Measurements from ENCODE around the gene GALK2. TPM values are rescaled to one million over a fixed set of nuclear protein-coding genes. Genes with fewer than 3 reads are reported as not detected.

The GALK2 gene
- total RNA-seq, 2 experiments from 2014 or later, result 11.5 to 11.9 TPM

DNA sequence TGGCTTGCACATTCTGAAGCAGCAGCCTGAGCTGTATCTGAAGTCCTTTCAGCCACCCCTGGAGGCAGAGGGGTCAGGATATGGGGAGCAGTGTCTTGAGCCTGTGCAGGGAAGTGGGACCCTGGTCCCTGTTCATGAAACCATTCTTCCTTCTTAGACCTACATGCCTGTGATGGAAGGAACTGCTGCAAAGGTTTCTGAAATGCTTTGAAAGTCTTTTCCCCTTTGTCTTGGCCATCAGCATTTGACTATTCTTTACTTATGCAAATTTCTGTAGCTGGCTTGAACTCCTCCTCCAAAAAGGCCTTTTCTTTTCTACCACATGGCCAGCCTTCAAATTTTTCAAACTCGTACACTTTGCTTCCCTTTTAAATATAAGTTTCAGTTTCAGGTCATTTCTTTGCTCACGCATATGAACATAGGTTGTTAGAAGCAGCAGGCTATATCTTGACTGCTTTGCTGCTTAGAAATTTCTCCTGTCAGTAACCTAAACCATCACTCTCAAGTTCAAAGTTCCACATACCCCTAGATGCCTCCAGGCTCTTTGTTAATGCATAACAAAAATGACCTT is 62.3 kb downstream of the GALK2 start:
- intact Hi-C loops (cut with DNase I, micrococcal nuclease), result loop anchor here in 1 of 2 experiments (10.0 kb wide), 2 partner anchors 772 to 1082 kb away; no protein-coding TSS in a partner anchor
- ATAC-seq (ENCODE audit: poor library complexity), result no peak
- Histone ChIP-seq H3K9me3 (ENCODE audit: control insufficient read depth in 1 of 2, insufficient read depth in 1 of 2, low read length in 2 of 2) (peaks cover 0 to 8% of the 10 kb centered on the region in 2 experiments), H3K4me3 (ENCODE audit: low read length) (no peak overlapping the region), H3K36me3 (ENCODE audit: insufficient read depth, low read length) (peaks cover 3% of the 10 kb centered on the region), H3K27ac (ENCODE audit: low read depth in 1 of 2, low read length in 2 of 2) (no peak overlapping the region), H3K27me3 (ENCODE audit: control insufficient read depth in 1 of 2, insufficient read depth in 2 of 2, low read length in 2 of 2) (no peaks in the 10 kb centered on the region), H3K4me1 (ENCODE audit: insufficient read depth, low read length) (no peaks in the 10 kb centered on the region)
- Mint-ChIP-seq H3K4me1 (ENCODE audit: low read depth) (peaks cover 28% of the 10 kb centered on the region), H3K27ac (no peak overlapping the region), H3K36me3 (ENCODE audit: low read depth) (peaks cover 86% of the 10 kb centered on the region), H3K27me3 (no peaks in the 10 kb centered on the region), H3K9me3 (peaks cover 6% of the 10 kb centered on the region), H3K4me3 (no peak overlapping the region)
- POLR2A ChIA-PET, result no interaction called here
- no peak for TF ChIP-seq CTCF (IDR thresholded peaks at IDR 0.05)
- CTCF ChIA-PET, result no interaction called here
- DNase-seq, result no peak

DNA sequence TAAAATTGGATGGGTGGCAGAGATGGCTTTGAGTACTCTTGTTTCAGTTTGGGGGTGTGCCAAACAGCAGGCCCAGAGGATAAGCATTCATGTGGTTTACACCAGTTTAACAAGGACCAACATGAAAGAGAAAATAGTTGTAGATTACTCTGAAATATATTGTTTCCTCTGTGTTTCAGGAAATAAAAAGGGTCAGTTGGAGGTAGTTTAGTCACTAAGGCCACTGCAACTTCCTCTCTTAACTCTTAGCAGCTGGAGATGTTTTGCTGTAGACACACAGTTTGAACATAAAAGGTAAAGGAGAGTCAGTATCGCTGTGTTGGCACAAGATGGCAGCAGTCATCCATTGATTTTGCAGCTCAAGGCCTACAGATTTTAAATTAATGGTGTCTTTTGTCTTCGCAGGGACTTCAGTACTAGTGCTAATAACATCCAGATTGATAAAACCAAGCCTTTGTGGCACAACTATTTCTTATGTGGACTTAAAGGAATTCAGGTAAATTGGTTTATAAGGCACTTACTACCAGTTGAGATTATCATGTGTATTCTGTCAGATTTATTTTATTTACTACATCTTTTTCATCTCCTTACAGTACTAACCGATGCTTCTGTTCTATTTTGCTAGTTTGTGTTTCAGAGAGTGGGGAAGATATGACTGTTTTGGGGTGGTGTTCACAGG is 65.5 kb downstream of the GALK2 start:
- Mint-ChIP-seq H3K36me3 (ENCODE audit: low read depth) (peaks cover 65% of the 10 kb centered on the region), H3K4me1 (ENCODE audit: low read depth) (peaks cover 14% of the 10 kb centered on the region), H3K27me3 (no peaks in the 10 kb centered on the region), H3K9me3 (no peaks in the 10 kb centered on the region), H3K4me3 (no peak overlapping the region), H3K27ac (peak overlapping the region; percentile 3)
- DNase-seq (peak; percentile 7 to 70 (median 25)), ATAC-seq (ENCODE audit: poor library complexity) (peak; percentile 59)
- POLR2A ChIA-PET, result interaction anchor here (0.6 to 1.0 kb wide), 2 partner anchors 80 to 506 kb away, joined by 3 read pairs; partner anchors contain the start of gene COPS2
- Histone ChIP-seq H3K27ac (ENCODE audit: low read depth in 1 of 2, low read length in 2 of 2) (no peak overlapping the region), H3K4me1 (ENCODE audit: insufficient read depth, low read length) (no peaks in the 10 kb centered on the region), H3K36me3 (ENCODE audit: insufficient read depth, low read length) (peaks cover 20% of the 10 kb centered on the region), H3K4me3 (ENCODE audit: low read length) (no peak overlapping the region), H3K9me3 (ENCODE audit: control insufficient read depth in 1 of 2, insufficient read depth in 1 of 2, low read length in 2 of 2) (no peaks in the 10 kb centered on the region), H3K27me3 (ENCODE audit: control insufficient read depth in 1 of 2, insufficient read depth in 2 of 2, low read length in 2 of 2) (no peaks in the 10 kb centered on the region)
- intact Hi-C loops (cut with DNase I, micrococcal nuclease), result loop anchor here (1.0 to 10.0 kb wide), 5 partner anchors 186 to 1079 kb away; no protein-coding TSS in a partner anchor
- TF ChIP-seq CTCF (IDR thresholded peaks at IDR 0.05), result peak; percentile 52
- CTCF ChIA-PET, result interaction anchor here (1.0 to 1.7 kb wide), 4 partner anchors 11 to 1080 kb away, joined by 4 to 8 read pairs (median 4); no protein-coding TSS in a partner anchor

- ATAC-seq (ENCODE audit: poor library complexity) (no peak), DNase-seq (no peak)
- Mint-ChIP-seq H3K27me3 (no peaks in the 10 kb centered on the region), H3K4me1 (ENCODE audit: low read depth) (peaks cover 14% of the 10 kb centered on the region), H3K27ac (no peak overlapping the region), H3K4me3 (no peak overlapping the region), H3K36me3 (ENCODE audit: low read depth) (peaks cover 52% of the 10 kb centered on the region), H3K9me3 (no peaks in the 10 kb centered on the region)
- Histone ChIP-seq H3K9me3 (ENCODE audit: control insufficient read depth in 1 of 2, insufficient read depth in 1 of 2, low read length in 2 of 2) (no peaks in the 10 kb centered on the region), H3K27me3 (ENCODE audit: control insufficient read depth in 1 of 2, insufficient read depth in 2 of 2, low read length in 2 of 2) (no peaks in the 10 kb centered on the region), H3K4me1 (ENCODE audit: insufficient read depth, low read length) (no peaks in the 10 kb centered on the region), H3K36me3 (ENCODE audit: insufficient read depth, low read length) (peaks cover 19% of the 10 kb centered on the region), H3K4me3 (ENCODE audit: low read length) (no peak overlapping the region), H3K27ac (ENCODE audit: low read depth in 1 of 2, low read length in 2 of 2) (no peak overlapping the region)
- TF ChIP-seq CTCF (IDR thresholded peaks at IDR 0.05), result no peak
- ChIA-PET CTCF (no interaction called here), POLR2A (no interaction called here)
- intact Hi-C loops (cut with DNase I, micrococcal nuclease), result loop anchor here in 1 of 2 experiments (2.0 to 10.0 kb wide), 3 partner anchors 768 to 1078 kb away; no protein-coding TSS in a partner anchor
Measured at GRCh38 chr15:49236869-49237268, 66.8 kb downstream of the GALK2 start.

All from CD4-positive, alpha-beta T cell (primary cell).